Urinary bladder (tissue), 4 donors: ENCODE data around the gene FERMT2. TPM values are rescaled to one million over a fixed set of nuclear protein-coding genes. Genes with fewer than 3 reads are reported as not detected.
A peak's percentile ranks its signal among the peaks of the same experiment; 100 is the strongest.

Experiments used
- DNase-seq: peaks from one replicate; pipeline ENCODE4 v3.0.0-alpha.2; 2015; ENCODE audit errors: extremely low spot score
- H3K27ac ChIP-seq: one replicate; pipeline ENCODE4 v1.5.1; 2013; ENCODE audit warnings: low read depth, mild to moderate bottlenecking, moderate library complexity
- H3K36me3 ChIP-seq: one replicate; pipeline ENCODE4 v1.6.1; 2013; ENCODE audit warnings: mild to moderate bottlenecking, moderate library complexity; ENCODE audit not compliant: insufficient read depth
- H3K4me1 ChIP-seq: one replicate; pipeline ENCODE4 v1.6.1; 2013; ENCODE audit warnings: mild to moderate bottlenecking, moderate library complexity; ENCODE audit not compliant: insufficient read depth
- H3K4me3 ChIP-seq: one replicate; pipeline ENCODE4 v1.5.1; 2013; ENCODE audit warnings: low read depth, low read length
- WGBS: extraction: QIAGEN DNeasy Blood & Tissue Kit; methylation state at CpG from one replicate; pipeline ENCODE4 v1.1.7; 2013; 5-methylcytosine and 5-hydroxymethylcytosine counted together
- polyA plus RNA-seq: library from polyadenylated mRNA; stranded (reverse); fragments of 200-250 nt; gene quantifications from one replicate; pipeline ENCODE4 v1.2.3, GENCODE V29; 2013
- total RNA-seq: library from RNA; depleted of rRNA; stranded (reverse); fragments of >200 nt; gene quantifications from one replicate; pipeline ENCODE4 v1.2.3, GENCODE V29; 2014
- donor health status: healthy with polysubstance abuse.
- donor health status: healthy.

The FERMT2 gene
- total RNA-seq (298 TPM), polyA plus RNA-seq (216 TPM)

DNA sequence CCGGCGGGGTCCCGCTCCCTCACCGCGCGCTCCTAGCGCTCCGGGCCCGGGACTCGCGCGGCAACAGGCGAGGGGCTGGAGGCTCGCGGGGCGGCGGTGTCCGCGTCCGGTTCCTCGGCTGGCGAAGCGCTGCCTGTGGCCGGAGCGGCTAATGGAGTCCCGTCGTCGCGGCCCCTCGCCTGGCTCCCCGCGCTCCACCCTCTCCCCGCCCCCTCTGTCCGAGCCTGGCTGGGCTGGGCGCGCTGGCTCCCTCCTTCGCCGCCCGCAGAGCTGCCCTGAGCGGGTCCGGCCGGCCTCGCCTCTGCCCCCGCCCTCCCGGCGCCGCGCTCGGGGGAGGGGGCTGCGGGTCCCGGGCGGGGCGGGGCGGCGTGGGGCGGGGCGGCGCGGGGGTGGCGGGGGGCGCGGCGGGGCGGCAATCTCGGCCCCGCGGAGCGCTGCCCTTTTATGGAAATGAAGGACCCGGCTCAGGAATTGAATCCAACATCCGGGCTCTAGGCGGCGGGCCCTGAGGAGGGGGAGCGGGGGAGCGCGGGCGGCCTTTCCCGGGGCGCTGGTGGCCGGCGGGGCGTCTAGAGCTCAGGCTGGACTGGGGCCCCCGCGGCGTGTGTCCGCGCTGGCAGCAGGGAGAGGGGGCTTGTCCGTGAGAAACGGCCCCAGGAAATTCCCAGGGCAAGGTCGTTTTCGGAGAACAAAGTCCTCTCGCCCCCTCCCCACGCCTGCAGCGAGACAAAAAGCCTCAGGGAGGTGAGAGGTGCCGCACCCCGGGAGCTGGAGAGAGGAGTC, at the start of gene FERMT2:
TSS of gene FERMT2 (minus strand) at position 153 of the 783 bp plus-strand sequence. CDS start 482 bp downstream, outside the sequence.
- peak within 1 kb of the TSS; percentile 92 for H3K27ac ChIP-seq
- WGBS: under 1% methylated on average over 94 of the region's 95 CpGs
- peak; percentile 69 for DNase-seq
- H3K4me3 ChIP-seq: peak within 1 kb of the TSS; percentile 65
- no peaks in the 10 kb centered on the region for H3K36me3 ChIP-seq
- H3K4me1 ChIP-seq: no peaks in the 10 kb centered on the region

DNA sequence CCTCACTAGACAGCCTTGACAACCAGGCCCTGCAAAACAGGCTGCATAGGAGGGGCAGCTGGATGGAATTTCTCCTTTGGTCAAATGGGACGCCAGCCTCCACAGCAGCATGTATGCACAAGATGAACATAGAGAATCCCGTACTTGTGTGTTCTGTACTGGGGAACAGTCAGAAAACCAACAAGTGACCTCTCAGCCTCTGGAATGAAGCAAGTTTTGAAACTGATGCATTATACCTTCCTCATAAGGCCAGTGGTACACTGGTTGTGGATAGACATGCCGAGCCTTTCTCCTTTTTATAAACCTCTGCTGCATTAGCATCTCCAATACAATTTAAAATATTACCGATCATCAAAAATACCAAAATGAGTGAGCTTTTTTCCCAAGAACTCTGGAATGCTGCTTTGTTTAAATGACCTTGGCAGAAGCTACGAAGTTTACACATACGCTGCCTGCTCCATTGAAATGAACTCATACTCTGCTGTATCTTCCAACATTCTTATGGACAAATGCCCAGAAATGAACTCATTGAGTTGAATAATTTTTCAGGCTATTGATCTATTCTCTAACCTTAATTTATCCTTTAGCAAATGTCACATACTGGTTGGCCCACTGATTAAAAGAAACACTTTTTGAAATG, 47.6 kb upstream of the FERMT2 start:
- DNase-seq: peak; percentile 18
- Histone ChIP-seq H3K27ac (no peak overlapping the region), H3K4me1 (no peaks in the 10 kb centered on the region), H3K4me3 (no peak overlapping the region), H3K36me3 (no peaks in the 10 kb centered on the region)
- 31% methylated on average over 6 of the region's 6 CpGs for WGBS

DNA sequence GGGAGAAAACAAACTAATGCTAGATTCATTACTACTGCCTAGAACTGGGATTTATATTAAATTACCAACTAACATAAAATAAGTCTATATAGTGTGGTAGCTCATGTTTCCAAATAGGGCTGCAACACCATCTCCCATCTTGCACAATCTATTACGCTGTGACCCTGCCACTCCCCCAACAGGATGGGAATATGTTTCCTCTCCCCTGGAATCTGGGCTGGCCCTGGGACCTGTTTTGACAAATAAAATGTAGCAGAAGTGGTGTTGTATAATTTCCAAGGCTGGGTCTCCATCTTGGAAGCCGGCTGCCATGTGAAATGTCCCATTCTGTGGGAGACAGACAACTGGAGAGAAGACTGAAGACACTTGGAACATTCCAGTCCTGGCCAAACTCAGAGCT, 45.6 kb upstream of the FERMT2 start:
- no peak overlapping the region for H3K27ac ChIP-seq
- 92% methylated on average over 2 of the region's 2 CpGs for WGBS
- DNase-seq: no peak
- no peaks in the 10 kb centered on the region for H3K4me1 ChIP-seq
- H3K4me3 ChIP-seq: no peak overlapping the region
- no peaks in the 10 kb centered on the region for H3K36me3 ChIP-seq

GRCh38 chr14:52995998-52996397, 45.1 kb upstream of the FERMT2 start:
- no peak overlapping the region for H3K4me3 ChIP-seq
- H3K27ac ChIP-seq: no peak overlapping the region
- H3K4me1 ChIP-seq: no peaks in the 10 kb centered on the region
- no peaks in the 10 kb centered on the region for H3K36me3 ChIP-seq
- WGBS: 78% methylated on average over 1 of the region's 1 CpG
- no peak for DNase-seq

- WGBS: 66% methylated on average over 1 of the region's 1 CpG
- no peak for DNase-seq
- Histone ChIP-seq H3K36me3 (no peaks in the 10 kb centered on the region), H3K27ac (no peak overlapping the region), H3K4me1 (no peaks in the 10 kb centered on the region), H3K4me3 (no peak overlapping the region)
Measured at GRCh38 chr14:52992236-52992870, 41.5 kb upstream of the FERMT2 start.

- Histone ChIP-seq H3K27ac (no peak overlapping the region), H3K36me3 (no peaks in the 10 kb centered on the region), H3K4me3 (no peak overlapping the region), H3K4me1 (no peaks in the 10 kb centered on the region)
- DNase-seq: no peak
Measured at GRCh38 chr14:52988139-52988538, 37.3 kb upstream of the FERMT2 start.

DNA sequence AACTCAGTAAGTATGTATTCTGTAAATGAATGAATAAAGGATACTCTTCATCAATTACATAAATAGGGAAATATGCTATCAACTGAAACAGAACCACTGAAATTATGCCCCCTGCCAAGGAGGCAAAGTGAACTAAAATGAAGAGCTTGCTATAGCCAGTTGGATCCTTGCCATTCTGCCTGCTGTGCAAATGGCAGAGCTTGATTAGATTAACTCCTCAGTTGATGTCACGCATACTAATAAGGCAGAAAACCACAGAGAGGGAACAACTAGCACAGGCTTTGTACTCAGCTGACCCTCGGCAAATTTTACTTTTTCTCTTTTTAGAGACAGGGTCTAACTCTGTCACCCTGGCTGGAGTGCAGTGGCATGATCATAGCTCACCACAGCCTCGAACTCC, 36.7 kb upstream of the FERMT2 start:
- no peaks in the 10 kb centered on the region for H3K4me1 ChIP-seq
- no peak overlapping the region for H3K4me3 ChIP-seq
- H3K36me3 ChIP-seq: no peaks in the 10 kb centered on the region
- no peak for DNase-seq
- 83% methylated on average over 3 of the region's 3 CpGs for WGBS
- H3K27ac ChIP-seq: no peak overlapping the region

GRCh38 chr14:52987042-52987441, 36.2 kb upstream of the FERMT2 start:
- no peak for DNase-seq
- WGBS: 61% methylated on average over 2 of the region's 2 CpGs
- no peak overlapping the region for H3K27ac ChIP-seq

DNA sequence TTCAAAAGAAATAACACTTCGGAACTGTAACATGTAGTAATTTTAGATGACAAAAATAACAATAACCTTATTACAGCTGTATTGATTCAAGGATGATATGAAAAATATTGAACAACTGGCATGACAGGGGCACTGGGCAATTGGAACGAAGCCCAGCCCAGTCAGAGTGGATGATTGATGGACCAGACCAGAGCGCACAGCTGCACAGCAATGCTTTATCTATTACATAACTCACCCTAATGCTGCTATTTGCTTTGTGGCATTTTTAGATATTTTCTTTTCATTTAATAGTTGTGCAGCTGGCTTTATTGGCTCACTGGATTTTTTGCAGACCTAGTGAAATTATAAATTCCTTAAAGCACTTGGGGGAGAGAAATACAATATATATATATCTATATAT, 26.9 kb upstream of the FERMT2 start:
- WGBS: 59% methylated on average over 3 of the region's 3 CpGs
- DNase-seq: no peak

More at GRCh38 chr14:52987042-52987441, 36.2 kb upstream of the FERMT2 start:
- Histone ChIP-seq H3K4me1 (no peaks in the 10 kb centered on the region), H3K36me3 (no peaks in the 10 kb centered on the region), H3K4me3 (no peak overlapping the region)

GRCh38 chr14:52974406-52974805, 23.6 kb upstream of the FERMT2 start:
- Histone ChIP-seq H3K36me3 (no peaks in the 10 kb centered on the region), H3K4me1 (no peaks in the 10 kb centered on the region), H3K27ac (no peak overlapping the region), H3K4me3 (no peak overlapping the region)
- DNase-seq: no peak

More for the DNA sequence above, 26.9 kb upstream of the FERMT2 start:
- H3K4me3 ChIP-seq: no peak overlapping the region
- H3K27ac ChIP-seq: no peak overlapping the region
- H3K4me1 ChIP-seq: no peaks in the 10 kb centered on the region
- H3K36me3 ChIP-seq: no peaks in the 10 kb centered on the region

- Histone ChIP-seq H3K4me3 (no peak overlapping the region), H3K27ac (no peak overlapping the region), H3K4me1 (no peaks in the 10 kb centered on the region), H3K36me3 (no peaks in the 10 kb centered on the region)
- 57% methylated on average over 4 of the region's 4 CpGs for WGBS
- DNase-seq: no peak
Measured at GRCh38 chr14:52961060-52961639, 10.3 kb upstream of the FERMT2 start.

DNA sequence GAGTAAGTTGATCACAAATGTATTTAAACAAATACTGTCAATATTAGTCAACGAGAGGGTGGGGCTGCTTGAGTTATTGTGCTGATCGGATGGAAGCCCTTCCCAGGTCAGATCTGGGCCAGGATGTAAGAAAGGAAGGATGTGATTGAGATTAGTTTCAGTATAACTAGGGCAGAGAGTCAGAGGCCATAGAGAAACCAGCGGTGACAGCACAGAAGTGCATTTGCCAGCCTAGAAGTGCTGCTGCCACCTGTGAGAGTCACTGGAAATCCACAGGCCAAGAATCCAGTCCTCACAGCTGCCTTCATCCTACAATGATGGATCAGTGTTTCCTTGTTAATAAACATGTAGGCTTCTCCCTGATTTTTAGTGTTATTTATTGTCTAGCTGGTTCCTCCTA, 9.8 kb upstream of the FERMT2 start:
- no peak for DNase-seq

DNA sequence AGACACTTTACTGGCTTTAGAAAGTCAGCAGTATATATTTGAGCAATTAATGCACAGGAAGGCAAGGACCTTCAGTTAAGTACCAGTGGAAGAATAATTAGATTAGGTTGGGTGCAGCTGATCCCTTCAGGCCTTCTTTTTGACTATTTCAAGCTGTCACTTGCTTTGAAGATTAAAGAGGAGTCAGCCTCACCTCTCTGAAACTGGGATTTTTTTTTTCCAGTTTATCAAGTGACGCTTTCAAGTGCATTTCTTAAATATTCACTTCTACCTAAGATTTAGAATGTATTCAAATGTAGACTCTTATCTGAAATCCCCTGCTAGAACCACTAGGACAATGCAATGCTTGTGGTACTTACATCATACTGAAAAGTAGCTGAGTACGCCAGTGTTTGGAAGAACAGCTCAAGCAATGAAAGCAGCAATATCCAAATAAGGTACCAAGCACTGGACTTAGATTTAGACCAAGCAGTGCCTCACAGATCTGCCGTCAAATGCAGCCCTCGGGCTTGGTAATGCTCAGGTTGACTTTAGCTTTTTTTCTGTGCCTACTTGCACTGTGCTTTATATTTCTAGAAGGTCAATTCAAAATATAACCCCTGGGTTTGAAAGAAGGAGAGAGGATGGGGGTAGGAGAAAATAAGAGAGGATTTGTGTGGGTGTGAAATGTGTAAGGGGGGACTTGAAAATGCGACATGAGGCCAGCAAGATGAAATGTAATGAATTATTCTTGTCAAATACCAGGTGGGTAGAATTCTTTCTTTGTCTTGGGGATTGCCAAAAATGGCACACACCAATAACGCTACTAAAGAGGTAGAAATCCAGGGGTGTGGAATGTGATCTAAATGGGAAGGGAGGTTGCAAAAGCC, 3.7 kb upstream of the FERMT2 start:
- WGBS: 50% methylated on average over 6 of the region's 6 CpGs

More for the DNA sequence above, 9.8 kb upstream of the FERMT2 start:
- 70% methylated on average over 3 of the region's 3 CpGs for whole genome bisulfite sequencing
- no peaks in the 10 kb centered on the region for H3K36me3 ChIP-seq
- no peak overlapping the region for H3K27ac ChIP-seq
- H3K4me3 ChIP-seq: no peak overlapping the region
- no peaks in the 10 kb centered on the region for H3K4me1 ChIP-seq

More for the DNA sequence above, 3.7 kb upstream of the FERMT2 start:
- Histone ChIP-seq H3K4me1 (no peaks in the 10 kb centered on the region), H3K27ac (no peak overlapping the region), H3K4me3 (no peak overlapping the region), H3K36me3 (no peaks in the 10 kb centered on the region)
- DNase-seq: no peak
